Memory B cell (primary cell): ENCODE results near the gene STEAP2.

ENCODE experiments used
- ATAC-seq: fragments of 150-1000 bp; cut with Tn5 transposase; 2 replicates; pipeline ENCODE4 v1.10.0; 2021; ENCODE audit warnings: low read depth, mild to moderate bottlenecking, moderate library complexity
- DNase-seq, 2 donors: peaks; one replicate each; pipeline ENCODE4 v3.0.0; 2022; ENCODE audit warnings: low spot score in 2 of 2
- H3K27ac Mint-ChIP-seq: one replicate; pipeline ENCODE4 v1.8.0; 2022; ENCODE audit warnings: mild to moderate bottlenecking, moderate library complexity, mixed read lengths
- H3K27me3 Mint-ChIP-seq: one replicate; pipeline ENCODE4 v1.8.0; 2022; ENCODE audit warnings: mixed read lengths
- H3K36me3 Mint-ChIP-seq: one replicate; pipeline ENCODE4 v1.8.0; 2022; ENCODE audit warnings: mild to moderate bottlenecking, mixed read lengths
- H3K4me1 Mint-ChIP-seq: one replicate; pipeline ENCODE4 v1.8.0; 2022; ENCODE audit warnings: mixed read lengths
- H3K4me3 Mint-ChIP-seq: one replicate; pipeline ENCODE4 v1.8.0; 2022; ENCODE audit warnings: mild to moderate bottlenecking, moderate library complexity, mixed read lengths
- H3K9me3 Mint-ChIP-seq: one replicate; pipeline ENCODE4 v1.8.0; 2022; ENCODE audit warnings: mixed read lengths

Gene STEAP2

DNA sequence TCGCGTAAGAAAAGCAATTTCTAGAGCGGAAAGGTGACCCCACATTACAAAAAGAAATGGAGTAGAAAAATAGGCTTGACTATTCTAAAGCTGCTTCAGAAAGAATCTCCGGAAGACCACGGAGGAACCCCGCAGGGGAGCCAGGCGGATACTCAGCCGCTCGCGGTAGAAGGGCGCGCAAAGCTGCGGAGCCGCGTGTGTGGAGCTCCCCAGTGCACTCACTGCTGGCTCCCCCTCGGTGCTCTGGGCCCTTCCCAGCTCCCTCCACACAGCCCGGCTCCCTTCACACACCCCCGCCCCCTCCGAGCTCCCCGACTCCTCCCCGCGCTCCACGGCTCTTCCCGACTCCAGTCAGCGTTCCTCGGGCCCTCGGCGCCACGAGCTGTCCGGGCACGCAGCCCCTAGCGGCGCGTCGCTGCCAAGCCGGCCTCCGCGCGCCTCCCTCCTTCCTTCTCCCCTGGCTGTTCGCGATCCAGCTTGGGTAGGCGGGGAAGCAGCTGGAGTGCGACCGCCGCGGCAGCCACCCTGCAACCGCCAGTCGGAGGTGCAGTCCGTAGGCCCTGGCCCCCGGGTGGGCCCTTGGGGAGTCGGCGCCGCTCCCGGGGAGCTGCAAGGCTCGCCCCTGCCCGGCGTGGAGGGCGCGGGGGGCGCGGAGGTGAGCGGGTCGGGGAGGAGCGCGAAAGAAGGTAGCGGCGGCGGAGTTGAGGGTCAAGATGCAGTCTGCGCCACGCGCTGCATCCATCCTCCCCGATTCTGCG is at the start of gene STEAP2:
Gene STEAP2 (plus strand): TSS at position 350 of the 758 bp plus-strand sequence. CDS start 13,343 bp downstream, outside the sequence.
- ATAC-seq (peak; percentile 84), DNase-seq (peak; percentile 13 to 19)
- H3K9me3 Mint-ChIP-seq = peaks cover 3% of the 10 kb centered on the region
- H3K4me1 Mint-ChIP-seq = peaks cover 5% of the 10 kb centered on the region
- no peaks in the 10 kb centered on the region for H3K36me3 Mint-ChIP-seq
- H3K27ac Mint-ChIP-seq = no peak within 1 kb of the TSS
- peak within 1 kb of the TSS; percentile 68 for H3K4me3 Mint-ChIP-seq
- peaks cover 7% of the 10 kb centered on the region for H3K27me3 Mint-ChIP-seq

DNA sequence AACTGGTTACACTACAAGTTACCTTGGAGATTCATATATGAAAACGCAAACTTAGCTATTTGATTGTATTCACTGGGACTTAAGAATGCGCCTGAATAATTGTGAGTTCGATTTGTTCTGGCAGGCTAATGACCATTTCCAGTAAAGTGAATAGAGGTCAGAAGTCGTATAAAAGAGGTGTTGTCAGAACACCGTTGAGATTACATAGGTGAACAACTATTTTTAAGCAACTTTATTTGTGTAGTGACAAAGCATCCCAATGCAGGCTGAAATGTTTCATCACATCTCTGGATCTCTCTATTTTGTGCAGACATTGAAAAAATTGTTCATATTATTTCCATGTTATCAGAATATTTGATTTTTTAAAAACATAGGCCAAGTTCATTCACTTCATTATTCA is 48.0 kb upstream of the STEAP2 start:
- Mint-ChIP-seq H3K4me3 (no peak overlapping the region), H3K27me3 (peaks cover 3% of the 10 kb centered on the region), H3K9me3 (no peaks in the 10 kb centered on the region), H3K36me3 (no peaks in the 10 kb centered on the region), H3K27ac (no peak overlapping the region), H3K4me1 (no peaks in the 10 kb centered on the region)
- ATAC-seq (no peak), DNase-seq (no peak)

DNA sequence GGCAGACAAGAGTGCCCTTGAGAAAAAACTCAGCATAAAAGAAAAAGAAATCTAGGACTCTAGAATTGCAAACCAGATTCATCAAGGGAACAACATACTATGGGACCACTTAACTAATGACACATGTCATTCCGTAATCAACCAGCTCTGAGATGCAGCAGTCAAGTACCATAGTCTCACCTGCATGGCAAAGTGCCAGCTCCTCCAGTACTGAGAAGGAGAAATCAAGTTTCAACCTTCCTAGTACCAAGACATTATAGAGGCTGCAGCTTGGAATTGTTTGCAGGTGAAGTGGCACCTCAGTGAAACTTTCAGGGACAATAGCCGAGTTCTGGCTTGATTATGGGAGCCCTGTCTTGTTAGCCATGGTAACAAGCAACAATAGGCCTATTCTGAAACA is 45.8 kb upstream of the STEAP2 start:
- no peak overlapping the region for H3K27ac Mint-ChIP-seq
- no peaks in the 10 kb centered on the region for H3K4me1 Mint-ChIP-seq
- H3K4me3 Mint-ChIP-seq = no peak overlapping the region
- peaks cover 3% of the 10 kb centered on the region for H3K27me3 Mint-ChIP-seq
- peaks cover under 1% of the 10 kb centered on the region for H3K36me3 Mint-ChIP-seq
- peaks cover 3% of the 10 kb centered on the region for H3K9me3 Mint-ChIP-seq
- no peak for DNase-seq
- ATAC-seq = no peak

DNA sequence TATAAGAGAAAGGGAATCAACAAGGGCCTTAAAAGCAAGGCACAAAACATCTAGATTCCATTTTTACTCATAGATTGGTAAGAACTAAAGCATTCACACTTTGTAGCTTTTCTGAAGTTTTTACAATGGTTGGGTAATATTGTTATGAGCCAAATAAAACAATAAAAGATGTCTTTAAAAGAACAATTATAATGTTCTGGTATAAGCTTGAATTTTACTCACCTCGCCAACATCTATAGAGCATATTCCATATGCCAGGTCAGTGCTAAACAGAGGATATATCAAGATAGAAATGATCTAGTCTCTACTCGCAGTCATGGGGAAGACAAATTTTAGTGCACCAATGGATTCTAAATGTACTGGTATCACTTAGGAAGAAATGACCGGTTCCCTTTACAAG is 45.4 kb upstream of the STEAP2 start:
- DNase-seq (no peak), ATAC-seq (no peak)
- Mint-ChIP-seq H3K27ac (no peak overlapping the region), H3K36me3 (peaks cover 5% of the 10 kb centered on the region), H3K9me3 (peaks cover 6% of the 10 kb centered on the region), H3K4me3 (no peak overlapping the region), H3K27me3 (peaks cover 6% of the 10 kb centered on the region), H3K4me1 (no peaks in the 10 kb centered on the region)

DNA sequence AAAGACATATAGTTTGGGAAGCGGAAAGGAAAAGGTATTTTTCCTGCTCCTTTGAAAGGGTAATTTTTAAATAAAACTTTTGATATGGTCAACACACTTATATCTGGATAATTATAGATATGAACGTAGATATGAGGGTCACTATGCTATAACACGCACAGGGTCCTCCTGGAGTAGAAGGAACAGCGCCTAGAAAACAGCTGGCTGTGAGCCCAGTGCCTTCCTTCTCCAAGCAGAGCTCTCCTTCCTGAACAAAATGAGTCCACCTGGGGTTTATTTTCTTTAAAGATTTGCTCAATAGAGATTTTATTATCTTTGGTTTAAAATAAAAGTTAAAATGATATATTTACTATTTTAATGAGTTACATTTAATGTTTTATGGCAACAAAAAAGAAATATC is 44.2 kb upstream of the STEAP2 start:
- peaks cover 6% of the 10 kb centered on the region for H3K9me3 Mint-ChIP-seq
- H3K36me3 Mint-ChIP-seq = peaks cover 5% of the 10 kb centered on the region
- ATAC-seq = no peak
- H3K4me1 Mint-ChIP-seq = no peaks in the 10 kb centered on the region
- DNase-seq = no peak
- H3K27me3 Mint-ChIP-seq = peaks cover 11% of the 10 kb centered on the region
- H3K27ac Mint-ChIP-seq = no peak overlapping the region
- H3K4me3 Mint-ChIP-seq = no peak overlapping the region

DNA sequence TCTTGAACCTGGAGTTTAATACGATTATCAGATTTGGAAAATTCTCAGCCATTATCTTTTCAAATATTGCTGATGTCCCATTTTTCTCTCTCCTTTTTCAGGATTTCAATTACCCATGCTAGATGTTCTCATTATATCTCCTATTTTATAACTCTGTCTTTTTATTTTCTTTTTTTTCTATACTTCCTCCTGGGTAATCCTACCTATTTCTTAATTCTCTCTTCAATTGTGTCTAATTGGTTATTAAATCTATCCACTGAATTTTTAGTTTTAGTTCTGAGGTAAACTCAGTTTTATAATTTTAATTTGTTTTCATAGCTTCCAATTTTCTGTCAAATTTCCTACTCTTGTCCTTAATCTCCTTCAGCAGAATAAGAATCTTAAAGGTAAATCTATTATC is 41.6 kb upstream of the STEAP2 start:
- Mint-ChIP-seq H3K4me1 (peaks cover 5% of the 10 kb centered on the region), H3K4me3 (no peak overlapping the region), H3K36me3 (peaks cover 5% of the 10 kb centered on the region), H3K9me3 (peaks cover 6% of the 10 kb centered on the region), H3K27me3 (peaks cover 8% of the 10 kb centered on the region), H3K27ac (no peak overlapping the region)
- ATAC-seq (no peak), DNase-seq (no peak)

DNA sequence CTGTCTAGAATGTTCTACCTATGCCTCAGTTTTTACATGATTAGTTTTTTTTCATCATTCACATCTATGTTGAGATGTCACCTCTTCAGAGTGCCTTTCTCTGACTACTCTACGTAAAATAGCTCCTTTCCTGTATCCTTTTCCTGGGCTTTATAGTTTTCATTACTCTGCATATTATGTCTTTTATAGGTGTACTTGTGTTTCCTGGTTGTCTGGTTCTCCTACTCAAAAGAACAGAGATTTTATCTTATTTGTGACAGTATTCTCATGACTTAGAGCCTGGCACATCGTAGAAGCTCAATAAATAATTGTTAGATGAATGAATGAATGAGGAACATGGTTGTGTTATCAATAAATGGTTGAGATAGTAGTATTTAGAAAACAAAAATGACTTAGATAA is 39.4 kb upstream of the STEAP2 start:
- peaks cover 5% of the 10 kb centered on the region for H3K36me3 Mint-ChIP-seq
- H3K27ac Mint-ChIP-seq = no peak overlapping the region
- no peak for ATAC-seq
- peaks cover 6% of the 10 kb centered on the region for H3K9me3 Mint-ChIP-seq
- no peak for DNase-seq
- H3K27me3 Mint-ChIP-seq = peaks cover 8% of the 10 kb centered on the region
- no peak overlapping the region for H3K4me3 Mint-ChIP-seq
- peaks cover 5% of the 10 kb centered on the region for H3K4me1 Mint-ChIP-seq

DNA sequence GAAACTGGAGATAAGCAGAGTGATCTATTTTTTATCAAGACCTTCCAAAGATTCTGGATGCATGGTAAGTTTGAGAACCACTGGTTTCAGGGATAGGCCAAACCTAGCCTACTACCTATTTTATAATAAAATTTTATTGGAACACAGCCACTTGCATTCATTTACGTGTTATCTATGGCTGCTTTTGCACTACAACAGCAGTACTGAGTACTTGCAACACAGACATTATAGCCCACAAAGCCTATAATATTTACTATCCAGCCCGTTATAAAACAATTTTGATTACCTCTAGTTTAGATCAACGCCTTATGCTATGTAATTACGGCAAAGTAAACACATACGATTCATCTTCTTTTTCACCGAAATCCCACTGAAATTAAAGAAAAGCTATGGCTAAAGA is 38.9 kb upstream of the STEAP2 start:
- ATAC-seq = no peak
- H3K4me3 Mint-ChIP-seq = no peak overlapping the region
- peaks cover 8% of the 10 kb centered on the region for H3K27me3 Mint-ChIP-seq
- peaks cover 5% of the 10 kb centered on the region for H3K36me3 Mint-ChIP-seq
- peaks cover 5% of the 10 kb centered on the region for H3K4me1 Mint-ChIP-seq
- H3K9me3 Mint-ChIP-seq = peaks cover 6% of the 10 kb centered on the region
- DNase-seq = no peak
- no peak overlapping the region for H3K27ac Mint-ChIP-seq

DNA sequence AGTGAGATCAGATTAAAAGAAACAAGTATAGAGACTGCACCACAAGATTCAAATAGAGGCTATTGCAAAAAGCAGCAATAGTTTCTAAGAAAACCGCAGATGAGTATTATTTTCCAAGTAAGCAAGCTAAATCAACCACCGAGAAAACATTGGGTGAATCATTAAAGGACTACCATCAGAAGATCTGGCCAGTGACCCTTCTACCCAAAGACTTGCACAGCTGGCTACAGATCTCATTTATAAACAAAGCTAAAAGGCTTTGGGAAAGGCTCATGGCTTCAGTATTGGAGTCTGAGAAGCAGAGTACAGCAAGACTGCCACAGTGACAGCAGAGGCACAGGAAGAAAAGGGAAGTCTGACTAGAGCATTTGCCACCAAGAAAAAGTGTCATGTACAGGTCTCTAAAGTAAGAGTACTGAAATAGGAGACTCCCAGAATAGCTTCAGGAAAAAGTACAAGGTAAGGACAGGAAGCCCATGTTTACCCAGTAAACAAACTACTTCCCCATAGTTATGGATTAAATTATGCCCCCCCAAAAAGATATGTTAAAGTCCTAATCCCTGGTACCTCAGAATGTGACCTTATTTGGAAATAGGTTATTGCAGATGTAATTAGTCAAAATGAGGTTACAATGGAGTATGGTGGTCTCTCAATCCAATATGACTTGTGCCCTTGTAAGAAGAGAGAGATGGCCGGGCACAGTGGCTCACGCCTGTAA is 38.3 kb upstream of the STEAP2 start:
- ATAC-seq = no peak
- peaks cover 8% of the 10 kb centered on the region for H3K27me3 Mint-ChIP-seq
- peaks cover 5% of the 10 kb centered on the region for H3K36me3 Mint-ChIP-seq

DNA sequence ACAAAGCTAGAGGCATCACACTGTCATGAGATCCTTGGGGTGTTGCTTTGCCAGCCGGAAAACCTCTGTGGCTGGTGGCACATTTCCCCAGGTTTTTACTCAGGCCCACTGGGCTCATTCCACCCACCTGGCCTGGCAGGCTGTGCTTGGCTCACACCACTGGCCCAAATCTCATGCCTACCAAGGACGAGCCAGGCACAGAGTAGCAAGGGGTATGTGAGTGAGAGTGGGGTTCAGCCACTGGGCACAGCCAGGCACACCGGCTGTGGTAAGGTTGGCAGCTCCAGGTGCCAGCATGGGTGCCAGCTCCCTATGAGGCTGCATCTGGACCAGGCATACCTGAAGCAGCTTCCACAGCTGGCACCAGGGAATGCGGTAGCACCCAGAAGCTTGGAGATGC is 35.9 kb upstream of the STEAP2 start:
- Mint-ChIP-seq H3K27ac (no peak overlapping the region), H3K36me3 (peaks cover 4% of the 10 kb centered on the region), H3K27me3 (peaks cover 8% of the 10 kb centered on the region), H3K4me1 (peaks cover 14% of the 10 kb centered on the region), H3K4me3 (no peak overlapping the region), H3K9me3 (peaks cover 3% of the 10 kb centered on the region)
- ATAC-seq (no peak), DNase-seq (no peak)

More for the DNA sequence above, 38.3 kb upstream of the STEAP2 start:
- DNase-seq = no peak
- no peak overlapping the region for H3K27ac Mint-ChIP-seq
- peaks cover 6% of the 10 kb centered on the region for H3K9me3 Mint-ChIP-seq
- H3K4me3 Mint-ChIP-seq = no peak overlapping the region
- peaks cover 5% of the 10 kb centered on the region for H3K4me1 Mint-ChIP-seq

DNA sequence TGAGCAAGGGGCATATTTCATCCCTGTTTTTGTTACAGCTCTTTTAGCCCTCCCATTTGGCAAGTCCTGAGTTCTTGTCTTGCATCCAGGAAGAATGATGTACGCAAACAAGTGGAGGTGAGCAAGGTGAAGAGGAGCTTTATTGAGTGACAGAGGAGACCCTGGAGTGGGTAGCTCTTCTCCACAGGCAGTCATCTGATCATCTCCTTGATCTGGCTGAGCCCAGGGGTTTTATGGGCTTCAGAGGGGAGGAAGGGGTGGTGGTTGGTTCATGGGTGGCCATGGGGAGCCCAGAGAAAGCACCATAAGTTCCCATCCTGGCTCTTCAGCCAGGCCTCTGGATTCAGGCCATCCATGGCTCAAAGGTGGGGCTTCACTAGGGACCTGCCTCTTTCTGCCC is 35.3 kb upstream of the STEAP2 start:
- H3K4me1 Mint-ChIP-seq = peaks cover 14% of the 10 kb centered on the region
- no peak for DNase-seq

DNA sequence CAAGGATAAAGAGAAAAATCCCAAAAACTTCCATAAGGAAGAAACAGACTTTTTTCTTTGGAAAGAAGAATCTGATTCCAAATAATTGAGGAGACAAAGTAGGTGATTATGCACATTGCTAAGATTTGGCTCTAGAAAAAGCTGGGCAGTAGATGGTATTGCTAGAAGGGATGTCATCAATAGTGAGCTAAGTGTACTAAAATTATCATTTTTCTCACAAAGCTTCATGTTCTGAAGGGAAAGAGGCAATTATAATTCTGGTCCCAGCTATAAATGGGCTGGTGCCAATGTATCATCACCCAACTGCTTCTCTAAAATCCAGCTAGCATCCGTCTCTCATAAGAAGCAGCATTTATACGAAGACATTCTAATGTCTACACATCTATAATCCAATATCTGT is 33.4 kb upstream of the STEAP2 start:
- no peaks in the 10 kb centered on the region for H3K9me3 Mint-ChIP-seq
- no peaks in the 10 kb centered on the region for H3K36me3 Mint-ChIP-seq
- no peak overlapping the region for H3K27ac Mint-ChIP-seq
- H3K27me3 Mint-ChIP-seq = no peaks in the 10 kb centered on the region
- no peak for ATAC-seq
- peaks cover 10% of the 10 kb centered on the region for H3K4me1 Mint-ChIP-seq
- no peak for DNase-seq
- no peak overlapping the region for H3K4me3 Mint-ChIP-seq

More for the DNA sequence above, 35.3 kb upstream of the STEAP2 start:
- Mint-ChIP-seq H3K4me3 (no peak overlapping the region), H3K27me3 (peaks cover 5% of the 10 kb centered on the region), H3K9me3 (no peaks in the 10 kb centered on the region), H3K36me3 (no peaks in the 10 kb centered on the region), H3K27ac (no peak overlapping the region)
- ATAC-seq = no peak

DNA sequence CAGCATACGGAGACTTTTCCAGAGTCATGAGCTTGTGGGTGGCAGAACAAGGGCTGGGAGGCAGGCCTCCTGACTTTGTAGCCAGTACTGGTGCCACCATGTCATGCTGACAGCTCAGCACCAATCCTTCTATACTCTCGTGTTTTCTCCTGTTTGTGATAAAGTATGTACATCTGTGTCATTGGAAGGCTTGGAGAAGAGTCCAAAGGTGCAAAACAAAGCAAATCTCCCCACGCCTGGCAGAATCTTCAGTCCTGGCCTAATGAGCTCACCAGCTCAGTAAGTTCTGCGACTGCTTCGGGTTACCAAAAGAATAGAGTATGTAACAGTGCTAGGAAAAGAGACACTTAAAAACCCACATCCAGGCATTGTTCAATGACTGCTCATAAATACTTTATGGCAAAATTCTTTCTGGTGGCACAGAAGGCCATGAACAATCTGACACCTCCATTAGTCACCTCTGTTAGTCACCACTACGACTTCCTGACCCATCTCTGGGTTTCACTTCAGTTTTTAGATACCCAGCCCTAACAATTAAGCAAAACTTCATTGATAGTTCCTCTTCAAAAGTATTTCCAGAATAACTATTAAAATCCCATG is 32.8 kb upstream of the STEAP2 start:
- Mint-ChIP-seq H3K4me3 (no peak overlapping the region), H3K9me3 (no peaks in the 10 kb centered on the region), H3K36me3 (no peaks in the 10 kb centered on the region), H3K27me3 (no peaks in the 10 kb centered on the region), H3K27ac (peak overlapping the region; percentile 53), H3K4me1 (peaks cover 9% of the 10 kb centered on the region)
- DNase-seq (no peak), ATAC-seq (peak; percentile 93)

DNA sequence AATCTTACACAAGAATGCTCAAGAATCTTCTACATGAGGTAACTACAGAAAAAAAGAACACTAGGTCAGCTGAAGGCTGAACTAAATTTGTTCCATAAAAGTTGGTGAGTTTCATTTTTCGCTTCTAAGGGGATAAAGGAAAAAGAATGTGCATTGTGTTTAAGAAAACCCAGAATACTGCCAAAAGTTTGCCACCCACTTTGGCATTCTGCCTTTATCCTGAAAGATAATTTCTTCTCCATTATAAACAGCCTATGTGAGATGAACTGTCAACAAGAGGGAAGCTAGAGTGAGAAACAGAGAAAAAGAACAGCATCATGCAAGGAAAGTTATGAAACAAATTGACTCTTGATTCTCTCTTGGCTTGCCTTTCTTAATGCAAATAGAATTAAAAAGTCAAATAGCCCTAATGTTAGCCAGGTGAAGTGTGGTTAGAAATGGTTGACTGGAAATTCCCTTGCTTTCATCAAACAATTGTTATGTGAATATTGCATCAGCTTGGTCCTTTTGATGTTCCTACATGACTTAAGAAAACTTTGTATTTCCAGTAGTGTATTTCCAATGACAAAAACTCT is 31.4 kb upstream of the STEAP2 start:
- Mint-ChIP-seq H3K36me3 (no peaks in the 10 kb centered on the region), H3K4me1 (peaks cover 9% of the 10 kb centered on the region), H3K9me3 (no peaks in the 10 kb centered on the region), H3K27ac (no peak overlapping the region), H3K4me3 (no peak overlapping the region), H3K27me3 (no peaks in the 10 kb centered on the region)
- ATAC-seq (no peak), DNase-seq (no peak)
